ENCODE results near the gene SMIM30.

- TF ChIP-seq POLR2A (IDR thresholded peaks at IDR 0.05) = peak; percentile 78 to 79
- peak in 1 of 5 experiments; percentile 17 for TF ChIP-seq CTCF (IDR thresholded peaks at IDR 0.05)
Observed at GRCh38 chr7:113118074-113118959, at the start of gene SMIM30.
